ENCODE measurements around the gene SLC26A2.

The SLC26A2 gene

GRCh38 chr5:149960272-149961185, at the start of gene SLC26A2 (continued):
- TF ChIP-seq ZNF148 (tag by site-specific recombination; IDR thresholded peaks at IDR 0.05; ENCODE audit: borderline replicate concordance) (no peak), ZNF175 (tag by site-specific recombination; IDR thresholded peaks at IDR 0.05) (no peak), KLF1 (tag by site-specific recombination; IDR thresholded peaks at IDR 0.05) (peak; percentile 33; the same call in 1 of the 2 replicates), KLF8 (tag by site-specific recombination; IDR thresholded peaks at IDR 0.05) (no peak), FEZF1 (tag by site-specific recombination; IDR thresholded peaks at IDR 0.05) (no peak), ZNF561 (tag by site-specific recombination; IDR thresholded peaks at IDR 0.05; ENCODE audit: borderline replicate concordance) (no peak), ZNF274 (IDR thresholded peaks at IDR 0.05; ENCODE audit: low read length) (no peak), ZNF274 (tag by site-specific recombination; IDR thresholded peaks at IDR 0.05; ENCODE audit: borderline replicate concordance) (no peak), RBAK (tag by site-specific recombination; IDR thresholded peaks at IDR 0.05) (no peak), ZNF514 (tag by site-specific recombination; IDR thresholded peaks at IDR 0.05) (no peak), TCF7L2 (IDR thresholded peaks at IDR 0.05; ENCODE audit: borderline replicate concordance, low read depth, low read length) (no peak), ZBTB10 (tag by site-specific recombination; IDR thresholded peaks at IDR 0.05) (no peak), ZNF473 (tag by site-specific recombination; IDR thresholded peaks at IDR 0.05) (no peak), TSHZ1 (tag by site-specific recombination; IDR thresholded peaks at IDR 0.05; ENCODE audit: borderline replicate concordance) (no peak), ZFP3 (tag by site-specific recombination; IDR thresholded peaks at IDR 0.05; ENCODE audit: low read depth) (no peak), ZIC2 (tag by site-specific recombination; IDR thresholded peaks at IDR 0.05) (no peak), KLF16 (tag by site-specific recombination; IDR thresholded peaks at IDR 0.05) (no peak), TRIM28 (IDR thresholded peaks at IDR 0.05; ENCODE audit: borderline replicate concordance, low read length) (no peak), ZNF311 (tag by site-specific recombination; IDR thresholded peaks at IDR 0.05; ENCODE audit: borderline replicate concordance) (no peak), ZNF791 (tag by site-specific recombination; IDR thresholded peaks at IDR 0.05) (no peak), ZNF692 (tag by site-specific recombination; IDR thresholded peaks at IDR 0.05) (peak; percentile 60; the same call in 1 of the 2 replicates), SCRT1 (tag by site-specific recombination; IDR thresholded peaks at IDR 0.05; ENCODE audit: borderline replicate concordance) (no peak), ZNF146 (tag by site-specific recombination; IDR thresholded peaks at IDR 0.05) (no peak), ZNF48 (tag by site-specific recombination; IDR thresholded peaks at IDR 0.05) (no peak), ZNF354C (tag by site-specific recombination; IDR thresholded peaks at IDR 0.05; ENCODE audit: borderline replicate concordance, low read depth) (no peak), ZNF433 (tag by site-specific recombination; IDR thresholded peaks at IDR 0.05; ENCODE audit: low read depth) (no peak), ZNF155 (tag by site-specific recombination; IDR thresholded peaks at IDR 0.05) (no peak), SP3 (tag by site-specific recombination; IDR thresholded peaks at IDR 0.05) (peak; percentile 85), REPIN1 (tag by site-specific recombination; IDR thresholded peaks at IDR 0.05; ENCODE audit: low read depth) (no peak), OSR2 (tag by site-specific recombination; IDR thresholded peaks at IDR 0.05) (0 out of 2 replicates have a peak, but pooled peaks have one; percentile 4), ZNF239 (tag by site-specific recombination; IDR thresholded peaks at IDR 0.05) (no peak)

Measured in HEK293 (cell line).